ENCODE data around the gene TRMT61A. TPM values are rescaled to one million over a fixed set of nuclear protein-coding genes. Genes with fewer than 3 reads are reported as not detected.

TRMT61A gene
- total and polyA plus RNA-seq, 12 donors, result 2.9 to 14.7 (median 4.0) TPM

- no peaks in the 10 kb centered on the region for H3K9me3 ChIP-seq
- peak in 2 of 9 donors; percentile 15 to 18 for TF ChIP-seq CTCF (IDR thresholded peaks at IDR 0.05)
- no peaks in the 10 kb centered on the region for H3K27me3 ChIP-seq
- intact Hi-C loops (cut with DNase I), result no loop called here
- peak; percentile 57 to 78 (median 72) for ATAC-seq
- H3K27ac ChIP-seq, result peak overlapping the region; percentile 46 to 84 (median 65)
- WGBS, 2 donors, result 39 to 51% methylated on average over 25 of the region's 25 CpGs
- peaks cover 8 to 50% (median 31%) of the 10 kb centered on the region in 9 donors for H3K4me1 ChIP-seq
- H3K4me3 ChIP-seq, result no peak overlapping the region
- peaks cover 0 to 47% (median 5%) of the 10 kb centered on the region in 9 donors for H3K36me3 ChIP-seq
- peak in 1 of 2 donors; percentile 67 for DNase-seq
Measured at GRCh38 chr14:103512701-103513611, 16.0 kb upstream of the TRMT61A start.

GRCh38 chr14:103514596-103515421 is 14.2 kb upstream of the TRMT61A start:
- no peak for TF ChIP-seq CTCF (IDR thresholded peaks at IDR 0.05)
- Histone ChIP-seq H3K4me1 (peaks cover 26 to 67% (median 49%) of the 10 kb centered on the region in 9 donors), H3K36me3 (peaks cover 0 to 31% (median 2%) of the 10 kb centered on the region in 9 donors), H3K4me3 (no peak overlapping the region), H3K27me3 (no peaks in the 10 kb centered on the region), H3K27ac (peak overlapping the region in 1 of 10 donors; percentile 0), H3K9me3 (no peaks in the 10 kb centered on the region)
- DNase-seq, result no peak
- 88 to 89% methylated on average over 18 of the region's 18 CpGs for WGBS, 2 donors
- no peak for ATAC-seq
- intact Hi-C loops (cut with DNase I), result no loop called here

GRCh38 chr14:103516426-103517173 is 12.4 kb upstream of the TRMT61A start:
- Histone ChIP-seq H3K36me3 (peaks cover 0 to 13% (median 0%) of the 10 kb centered on the region in 9 donors), H3K4me3 (no peak overlapping the region), H3K4me1 (peaks cover 40 to 85% (median 62%) of the 10 kb centered on the region in 9 donors), H3K27me3 (peaks cover 0 to 15% (median 0%) of the 10 kb centered on the region in 7 donors), H3K27ac (peak overlapping the region in 4 of 10 donors; percentile 21 to 58 (median 43)), H3K9me3 (no peaks in the 10 kb centered on the region)
- no peak for TF ChIP-seq CTCF (IDR thresholded peaks at IDR 0.05)
- intact Hi-C loops (cut with DNase I), result no loop called here
- ATAC-seq (no peak), DNase-seq (no peak)
- WGBS, 2 donors, result 64 to 70% methylated on average over 10 of the region's 10 CpGs
